SK-N-SH (cell line): Measurements from ENCODE around the gene KNCN. TPM values are rescaled to one million over a fixed set of nuclear protein-coding genes. Genes with fewer than 3 reads are reported as not detected.

ENCODE experiments used
- CTCF ChIA-PET: fragments of 300-600, 350-600 bp; formaldehyde crosslinking; extraction: SDS; loops from one replicate; lab custom pipeline; 2021; lab: Yijun Ruan, JAX
- POLR2A ChIA-PET: fragments of 350-600 bp; sonication (Branson Sonifier 250); formaldehyde crosslinking; extraction: SDS; loops from one replicate; lab custom pipeline; 2020; ENCODE audit warnings: antibody characterized with exemption, inconsistent platforms; lab: Yijun Ruan, JAX
- DNase-seq: peaks from one replicate; pipeline ENCODE4 v3.0.0; 2012
- H2AFZ ChIP-seq: fragments of 200-600 bp; sonication (generic); 2 replicates; pipeline ENCODE4 v1.8.1; 2016; ENCODE audit warnings: antibody characterized with exemption, mild to moderate bottlenecking, low read depth
- H3F3A ChIP-seq: fragments of 200-600 bp; sonication (generic); replicated peaks from 2 replicates; pipeline ENCODE3; 2016; ENCODE audit warnings: antibody characterized with exemption, mild to moderate bottlenecking; ENCODE audit not compliant: insufficient read depth
- H3K27ac ChIP-seq, 2 experiments: fragments of 200-500 bp in 1 of 2; fragments of 200-600 bp in 1 of 2; sonication (Bioruptor generic) in 1 of 2; sonication (generic), shearing (Covaris generic) in 1 of 2; 2 replicates each; pipeline versions ENCODE4 v1.5.1 to v1.6.1; 2014 to 2016; ENCODE audit warnings: low read depth in 2 of 2, inconsistent platforms in 1 of 2, low read length in 1 of 2, mild to moderate bottlenecking in 1 of 2, mixed read lengths in 1 of 2
- H3K27me3 ChIP-seq: fragments of 200-600 bp; sonication (generic), shearing (Covaris generic); 2 replicates; pipeline ENCODE4 v1.6.1; 2016; ENCODE audit warnings: mixed run types; ENCODE audit not compliant: insufficient read depth
- H3K36me3 ChIP-seq, 2 experiments: fragments of 200-500 bp in 1 of 2; fragments of 200-600 bp in 1 of 2; sonication (Bioruptor generic) in 1 of 2; sonication (generic) in 1 of 2; replicated peaks in 1 of 2; 2 replicates each; pipeline versions ENCODE3 to v1.5.1; 2014 to 2016; ENCODE audit warnings: low read length in 1 of 2, mild to moderate bottlenecking in 1 of 2; ENCODE audit not compliant: insufficient read depth in 2 of 2, control insufficient read depth in 1 of 2
- H3K4me1 ChIP-seq, 2 experiments: fragments of 200-500 bp in 1 of 2; fragments of 200-600 bp in 1 of 2; sonication (Bioruptor generic) in 1 of 2; sonication (generic), shearing (Covaris generic) in 1 of 2; 2 replicates each; pipeline versions ENCODE4 v1.5.1 to v1.6.1; 2014 to 2016; ENCODE audit warnings: low read depth in 1 of 2, low read length in 1 of 2, mixed run types in 1 of 2; ENCODE audit not compliant: insufficient read depth in 2 of 2, control insufficient read depth in 1 of 2
- H3K4me2 ChIP-seq: fragments of 200-600 bp; sonication (generic), shearing (Covaris generic); 2 replicates; pipeline ENCODE4 v1.6.1; 2017; ENCODE audit warnings: mixed run types
- H3K4me3 ChIP-seq, 2 experiments: fragments of 200-500 bp in 1 of 2; fragments of 200-600 bp in 1 of 2; sonication (Bioruptor generic) in 1 of 2; sonication (generic), shearing (Covaris generic) in 1 of 2; 2 replicates each; pipeline versions ENCODE4 v1.5.1 to v1.8.1; 2014 to 2016; ENCODE audit warnings: low read depth in 2 of 2, inconsistent platforms in 1 of 2, low read length in 1 of 2, mild to moderate bottlenecking in 1 of 2, mixed read lengths in 1 of 2, moderate library complexity in 1 of 2
- H3K79me2 ChIP-seq: fragments of 200-600 bp; sonication (generic); 2 replicates; pipeline ENCODE4 v1.8.1; 2017; ENCODE audit warnings: mild to moderate bottlenecking; ENCODE audit not compliant: insufficient read depth
- H3K9ac ChIP-seq: fragments of 200-600 bp; sonication (generic); 2 replicates; pipeline ENCODE4 v1.6.1; 2017; ENCODE audit warnings: mixed run types
- H3K9me2 ChIP-seq: fragments of 200-600 bp; sonication (generic); 2 replicates; pipeline ENCODE4 v1.6.1; 2017; ENCODE audit warnings: mixed run types
- H3K9me3 ChIP-seq: fragments of 200-600 bp; sonication (generic); 2 replicates; pipeline ENCODE4 v1.6.1; 2017; ENCODE audit warnings: mixed run types, mild to moderate bottlenecking, moderate library complexity
- H4K20me1 ChIP-seq: fragments of 200-600 bp; sonication (generic); 2 replicates; pipeline ENCODE4 v1.6.1; 2017; ENCODE audit warnings: mild to moderate bottlenecking, mixed run types; ENCODE audit not compliant: insufficient read depth
- ELF1 ChIP-seq: IDR thresholded peaks from 2 replicates; pipeline ENCODE4 v1.4.0; 2012
- EZH2phosphoT487 ChIP-seq: fragments of 200-600 bp; sonication (generic); IDR thresholded peaks from 2 replicates; pipeline ENCODE4 v1.6.1; 2017; ENCODE audit warnings: low read depth, mixed run types, mild to moderate bottlenecking, antibody characterized with exemption, moderate library complexity, borderline replicate concordance
- FOSL2 ChIP-seq: IDR thresholded peaks from 2 replicates; pipeline ENCODE4 v1.4.0; 2012; ENCODE audit warnings: low read depth, mild to moderate bottlenecking, moderate library complexity, borderline replicate concordance
- GABPA ChIP-seq: IDR thresholded peaks from 2 replicates; pipeline ENCODE4 v1.4.0; 2012; ENCODE audit warnings: low read depth, mild to moderate bottlenecking
- GATA2 ChIP-seq: sonication (generic); formaldehyde crosslinking; IDR thresholded peaks from 2 replicates; pipeline ENCODE4 v1.5.0; 2020; ENCODE audit warnings: mild to moderate bottlenecking, missing genetic modification reagents
- JUND ChIP-seq: IDR thresholded peaks from 2 replicates; pipeline ENCODE4 v1.4.0; 2012
- MXI1 ChIP-seq: IDR thresholded peaks from 2 replicates; pipeline ENCODE4 v1.6.1; 2012; ENCODE audit warnings: mild to moderate bottlenecking, low read depth, low read length, improper control_type of control experiment
- POLR2AphosphoS5 ChIP-seq: IDR thresholded peaks from 2 replicates; pipeline ENCODE4 v1.6.1; 2012; ENCODE audit warnings: low read depth, low read length
- RCOR1 ChIP-seq: fragments of 150-350 bp; IDR thresholded peaks from 2 replicates; pipeline ENCODE4 v1.6.1; 2017; ENCODE audit warnings: antibody characterized with exemption, low read length
- RXRA ChIP-seq: IDR thresholded peaks from 2 replicates; pipeline ENCODE4 v1.4.0; 2012; ENCODE audit warnings: low read depth, mild to moderate bottlenecking, borderline replicate concordance
- TEAD4 ChIP-seq: IDR thresholded peaks from 2 replicates; pipeline ENCODE4 v1.4.0; 2012; ENCODE audit warnings: mild to moderate bottlenecking, borderline replicate concordance; ENCODE audit not compliant: insufficient read depth
- YY1 ChIP-seq: IDR thresholded peaks from 2 replicates; pipeline ENCODE4 v1.4.0; 2012; ENCODE audit warnings: low read depth, mild to moderate bottlenecking
- WGBS: methylation state at CpG from one replicate; pipeline ENCODE4 v1.1.6; 2017; ENCODE audit warnings: low lambda C conversion rate; 5-methylcytosine and 5-hydroxymethylcytosine counted together
- polyA plus RNA-seq, 3 experiments: library from polyadenylated mRNA; depleted of rRNA; stranded (reverse); fragments of >200 nt; gene quantifications; 2 replicates each; pipeline ENCODE4 v1.2.3, GENCODE V29; 2012
- TF ChIP-seq, protein P1 (sequence below): IDR thresholded peaks from 2 replicates; pipeline ENCODE4 v1.4.0; 2012; ENCODE audit warnings: low read depth
- TF ChIP-seq, protein P2 (sequence below): IDR thresholded peaks from 2 replicates; pipeline ENCODE4 v1.4.0; 2012; ENCODE audit warnings: low read depth, borderline replicate concordance
- TF ChIP-seq, protein P3 (sequence below): IDR thresholded peaks from 2 replicates; pipeline ENCODE4 v1.6.1; 2012; ENCODE audit warnings: mild to moderate bottlenecking, low read depth, low read length, moderate library complexity
- TF ChIP-seq, protein P4 (sequence below): fragments of 200-600 bp; sonication (generic); IDR thresholded peaks from 2 replicates; pipeline ENCODE4 v1.6.1; 2017; ENCODE audit warnings: antibody characterized with exemption, mild to moderate bottlenecking, moderate library complexity

Gene KNCN
- polyA plus RNA-seq, 1 of the 3 experiments (the other 2 are of a cell fraction) = not detected

DNA sequence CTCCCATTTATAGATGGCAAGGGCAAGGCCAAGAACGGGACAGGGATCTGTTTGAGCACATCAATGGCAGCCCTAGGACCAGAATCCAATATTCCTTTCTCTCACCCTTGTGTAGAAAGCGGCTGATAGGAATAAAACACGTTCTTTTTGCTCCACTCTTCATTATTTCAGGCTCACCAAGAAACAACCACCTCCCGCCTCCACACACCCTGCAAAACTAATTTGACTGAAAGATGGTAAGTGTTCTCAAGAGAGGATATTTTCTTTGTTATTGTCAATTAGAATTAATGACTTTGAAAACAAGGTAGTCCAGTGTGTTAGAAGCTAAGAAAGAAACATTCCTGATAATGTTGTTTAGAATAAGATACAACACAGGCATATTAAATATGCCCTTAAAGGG is 11.9 kb upstream of the KNCN start (continued):
- TF ChIP-seq TEAD4 = no peak

DNA sequence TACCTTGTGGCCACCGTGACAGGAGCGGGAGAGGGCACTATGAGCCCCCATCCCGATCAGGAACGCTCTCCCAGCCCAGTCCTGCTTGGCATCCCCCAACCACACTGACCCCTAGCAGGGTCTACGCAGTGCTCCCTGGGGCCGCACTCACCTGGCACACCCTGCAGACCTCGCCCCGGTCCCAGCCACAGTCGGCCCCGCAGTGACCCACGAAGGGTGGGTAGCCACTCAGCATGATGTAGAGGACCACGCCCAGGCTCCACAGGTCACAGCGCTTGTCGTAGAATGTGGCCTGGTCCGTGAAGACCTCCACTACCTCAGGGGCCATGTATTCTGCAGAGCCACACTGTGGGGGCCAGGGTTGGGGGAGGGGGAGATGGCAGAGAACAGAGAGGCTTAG is 11.1 kb upstream of the KNCN start:
- ChIA-PET POLR2A (no interaction called here), CTCF (interaction anchor here (1.3 to 3.7 kb wide), 3 partner anchors 15 to 163 kb away, joined by 3 to 11 read pairs (median 5); no protein-coding TSS in a partner anchor)
- Histone ChIP-seq H3F3A (no peaks in the 10 kb centered on the region), H3K79me2 (no peaks in the 10 kb centered on the region), H2AFZ (no peak overlapping the region), H3K9me2 (no peaks in the 10 kb centered on the region), H4K20me1 (no peaks in the 10 kb centered on the region), H3K27ac (no peak overlapping the region), H3K27me3 (no peaks in the 10 kb centered on the region), H3K4me1 (no peaks in the 10 kb centered on the region), H3K4me2 (no peak overlapping the region), H3K9me3 (no peaks in the 10 kb centered on the region), H3K4me3 (no peak overlapping the region), H3K36me3 (peaks cover 3 to 11% of the 10 kb centered on the region in 2 experiments), H3K9ac (no peak overlapping the region)
- DNase-seq = no peak
- TF ChIP-seq YY1 (no peak), JUND (no peak), EZH2phosphoT487 (no peak), GABPA (no peak), POLR2AphosphoS5 (no peak), RXRA (no peak), MXI1 (no peak), ELF1 (no peak), FOSL2 (no peak), RCOR1 (no peak), GATA2 (CRISPR knock-in tag) (no peak)
- TF ChIP-seq, protein P1, sequence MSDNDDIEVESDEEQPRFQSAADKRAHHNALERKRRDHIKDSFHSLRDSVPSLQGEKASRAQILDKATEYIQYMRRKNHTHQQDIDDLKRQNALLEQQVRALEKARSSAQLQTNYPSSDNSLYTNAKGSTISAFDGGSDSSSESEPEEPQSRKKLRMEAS = no peak
- TF ChIP-seq, protein P2, sequence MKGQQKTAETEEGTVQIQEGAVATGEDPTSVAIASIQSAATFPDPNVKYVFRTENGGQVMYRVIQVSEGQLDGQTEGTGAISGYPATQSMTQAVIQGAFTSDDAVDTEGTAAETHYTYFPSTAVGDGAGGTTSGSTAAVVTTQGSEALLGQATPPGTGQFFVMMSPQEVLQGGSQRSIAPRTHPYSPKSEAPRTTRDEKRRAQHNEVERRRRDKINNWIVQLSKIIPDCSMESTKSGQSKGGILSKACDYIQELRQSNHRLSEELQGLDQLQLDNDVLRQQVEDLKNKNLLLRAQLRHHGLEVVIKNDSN = no peak
- TF ChIP-seq, protein P3, sequence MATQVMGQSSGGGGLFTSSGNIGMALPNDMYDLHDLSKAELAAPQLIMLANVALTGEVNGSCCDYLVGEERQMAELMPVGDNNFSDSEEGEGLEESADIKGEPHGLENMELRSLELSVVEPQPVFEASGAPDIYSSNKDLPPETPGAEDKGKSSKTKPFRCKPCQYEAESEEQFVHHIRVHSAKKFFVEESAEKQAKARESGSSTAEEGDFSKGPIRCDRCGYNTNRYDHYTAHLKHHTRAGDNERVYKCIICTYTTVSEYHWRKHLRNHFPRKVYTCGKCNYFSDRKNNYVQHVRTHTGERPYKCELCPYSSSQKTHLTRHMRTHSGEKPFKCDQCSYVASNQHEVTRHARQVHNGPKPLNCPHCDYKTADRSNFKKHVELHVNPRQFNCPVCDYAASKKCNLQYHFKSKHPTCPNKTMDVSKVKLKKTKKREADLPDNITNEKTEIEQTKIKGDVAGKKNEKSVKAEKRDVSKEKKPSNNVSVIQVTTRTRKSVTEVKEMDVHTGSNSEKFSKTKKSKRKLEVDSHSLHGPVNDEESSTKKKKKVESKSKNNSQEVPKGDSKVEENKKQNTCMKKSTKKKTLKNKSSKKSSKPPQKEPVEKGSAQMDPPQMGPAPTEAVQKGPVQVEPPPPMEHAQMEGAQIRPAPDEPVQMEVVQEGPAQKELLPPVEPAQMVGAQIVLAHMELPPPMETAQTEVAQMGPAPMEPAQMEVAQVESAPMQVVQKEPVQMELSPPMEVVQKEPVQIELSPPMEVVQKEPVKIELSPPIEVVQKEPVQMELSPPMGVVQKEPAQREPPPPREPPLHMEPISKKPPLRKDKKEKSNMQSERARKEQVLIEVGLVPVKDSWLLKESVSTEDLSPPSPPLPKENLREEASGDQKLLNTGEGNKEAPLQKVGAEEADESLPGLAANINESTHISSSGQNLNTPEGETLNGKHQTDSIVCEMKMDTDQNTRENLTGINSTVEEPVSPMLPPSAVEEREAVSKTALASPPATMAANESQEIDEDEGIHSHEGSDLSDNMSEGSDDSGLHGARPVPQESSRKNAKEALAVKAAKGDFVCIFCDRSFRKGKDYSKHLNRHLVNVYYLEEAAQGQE = no peak
- TF ChIP-seq, protein P4, sequence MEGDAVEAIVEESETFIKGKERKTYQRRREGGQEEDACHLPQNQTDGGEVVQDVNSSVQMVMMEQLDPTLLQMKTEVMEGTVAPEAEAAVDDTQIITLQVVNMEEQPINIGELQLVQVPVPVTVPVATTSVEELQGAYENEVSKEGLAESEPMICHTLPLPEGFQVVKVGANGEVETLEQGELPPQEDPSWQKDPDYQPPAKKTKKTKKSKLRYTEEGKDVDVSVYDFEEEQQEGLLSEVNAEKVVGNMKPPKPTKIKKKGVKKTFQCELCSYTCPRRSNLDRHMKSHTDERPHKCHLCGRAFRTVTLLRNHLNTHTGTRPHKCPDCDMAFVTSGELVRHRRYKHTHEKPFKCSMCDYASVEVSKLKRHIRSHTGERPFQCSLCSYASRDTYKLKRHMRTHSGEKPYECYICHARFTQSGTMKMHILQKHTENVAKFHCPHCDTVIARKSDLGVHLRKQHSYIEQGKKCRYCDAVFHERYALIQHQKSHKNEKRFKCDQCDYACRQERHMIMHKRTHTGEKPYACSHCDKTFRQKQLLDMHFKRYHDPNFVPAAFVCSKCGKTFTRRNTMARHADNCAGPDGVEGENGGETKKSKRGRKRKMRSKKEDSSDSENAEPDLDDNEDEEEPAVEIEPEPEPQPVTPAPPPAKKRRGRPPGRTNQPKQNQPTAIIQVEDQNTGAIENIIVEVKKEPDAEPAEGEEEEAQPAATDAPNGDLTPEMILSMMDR = no peak
- WGBS = 96% methylated on average over 14 of the region's 15 CpGs
